ENCODE measurements around the gene RHOT1.
"Not testable (repeated sequence)": the region's sequence is repeated elsewhere in the genome, so short reads cannot be mapped to it uniquely, and the experiment has no call there.

Gene RHOT1

DNA sequence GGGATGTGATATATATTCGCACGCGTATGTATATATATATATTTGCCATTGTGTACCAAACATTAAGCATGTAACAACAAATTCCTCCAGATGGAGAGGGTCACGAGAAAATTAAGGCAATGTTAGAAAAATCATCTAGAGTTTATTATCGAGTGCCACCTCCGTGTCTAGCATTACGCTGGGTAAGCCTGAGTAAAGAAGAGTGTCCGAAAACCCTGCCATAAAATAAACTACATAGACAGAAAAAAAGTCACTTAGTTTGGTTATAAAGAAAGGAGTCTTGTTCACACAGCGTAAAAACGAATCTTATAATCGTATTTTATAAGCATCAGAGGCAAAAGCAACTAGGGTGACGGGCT is 644 bp upstream of the RHOT1 start:
- ChIA-PET CTCF (interaction anchor here (0.8 to 9.1 kb wide), 7 partner anchors 8 to 135 kb away, joined by 3 to 102 read pairs (median 4); partner anchors contain the start of gene LRRC37B), POLR2A (interaction anchor here (1.0 to 2.1 kb wide), 3 partner anchors 15 to 20 kb away, joined by 3 to 8 read pairs (median 7); no protein-coding TSS in a partner anchor)
- DNase-seq (ENCODE audit: low read depth, low spot score) = no peak
- H3K4me3 ChIP-seq (ENCODE audit: low read depth, low read length) = peak overlapping the region; percentile 92
- TF ChIP-seq, protein P1, sequence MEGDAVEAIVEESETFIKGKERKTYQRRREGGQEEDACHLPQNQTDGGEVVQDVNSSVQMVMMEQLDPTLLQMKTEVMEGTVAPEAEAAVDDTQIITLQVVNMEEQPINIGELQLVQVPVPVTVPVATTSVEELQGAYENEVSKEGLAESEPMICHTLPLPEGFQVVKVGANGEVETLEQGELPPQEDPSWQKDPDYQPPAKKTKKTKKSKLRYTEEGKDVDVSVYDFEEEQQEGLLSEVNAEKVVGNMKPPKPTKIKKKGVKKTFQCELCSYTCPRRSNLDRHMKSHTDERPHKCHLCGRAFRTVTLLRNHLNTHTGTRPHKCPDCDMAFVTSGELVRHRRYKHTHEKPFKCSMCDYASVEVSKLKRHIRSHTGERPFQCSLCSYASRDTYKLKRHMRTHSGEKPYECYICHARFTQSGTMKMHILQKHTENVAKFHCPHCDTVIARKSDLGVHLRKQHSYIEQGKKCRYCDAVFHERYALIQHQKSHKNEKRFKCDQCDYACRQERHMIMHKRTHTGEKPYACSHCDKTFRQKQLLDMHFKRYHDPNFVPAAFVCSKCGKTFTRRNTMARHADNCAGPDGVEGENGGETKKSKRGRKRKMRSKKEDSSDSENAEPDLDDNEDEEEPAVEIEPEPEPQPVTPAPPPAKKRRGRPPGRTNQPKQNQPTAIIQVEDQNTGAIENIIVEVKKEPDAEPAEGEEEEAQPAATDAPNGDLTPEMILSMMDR (IDR thresholded peaks at IDR 0.05; ENCODE audit: insufficient read depth, low read length, missing control alignments) = no peak

DNA sequence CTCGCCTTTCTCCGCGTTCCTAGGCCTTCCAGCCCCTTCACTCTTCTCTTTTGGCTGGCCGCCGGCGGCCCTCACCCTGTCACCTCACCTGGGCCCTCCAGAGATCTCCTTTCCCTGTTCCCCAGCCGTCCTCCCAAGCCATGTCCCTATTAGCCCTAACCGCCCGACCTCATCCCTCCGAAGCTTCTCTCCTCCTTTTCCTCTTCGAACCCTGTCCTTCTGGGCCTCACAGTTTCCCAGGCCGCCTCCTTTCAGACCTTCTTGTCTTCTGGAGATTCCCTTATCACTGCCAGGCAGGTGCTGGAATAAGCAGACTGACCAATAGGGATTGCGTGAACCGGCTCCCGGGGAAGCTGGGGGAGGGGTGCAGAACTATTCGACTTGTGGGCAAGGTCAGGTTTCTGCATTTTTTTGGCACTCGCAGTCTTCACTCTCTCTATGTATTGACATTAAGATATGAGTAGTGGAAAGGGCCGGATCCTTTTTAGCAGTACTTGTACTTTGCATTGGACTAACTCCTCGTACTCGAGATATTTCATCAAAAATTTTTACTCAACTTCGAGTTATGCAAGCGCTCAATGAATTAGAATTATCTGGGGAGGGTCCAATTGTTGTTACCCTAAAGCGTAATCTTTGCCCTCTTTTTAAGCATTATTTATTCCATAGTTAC is 690 bp downstream of the RHOT1 start:
- H3K4me3 ChIP-seq (ENCODE audit: low read depth, low read length) = peak overlapping the region; percentile 92
- no peak for DNase-seq (ENCODE audit: low read depth, low spot score)
- TF ChIP-seq, protein P1 (IDR thresholded peaks at IDR 0.05; ENCODE audit: insufficient read depth, low read length, missing control alignments) = no peak
- ChIA-PET POLR2A (interaction anchor here (2.0 to 2.1 kb wide), 2 partner anchors 14 to 19 kb away, joined by 7 to 8 read pairs; no protein-coding TSS in a partner anchor), CTCF (interaction anchor here (0.8 to 9.1 kb wide), 6 partner anchors 8 to 136 kb away, joined by 3 to 102 read pairs (median 4); partner anchors contain the start of gene LRRC37B)

DNA sequence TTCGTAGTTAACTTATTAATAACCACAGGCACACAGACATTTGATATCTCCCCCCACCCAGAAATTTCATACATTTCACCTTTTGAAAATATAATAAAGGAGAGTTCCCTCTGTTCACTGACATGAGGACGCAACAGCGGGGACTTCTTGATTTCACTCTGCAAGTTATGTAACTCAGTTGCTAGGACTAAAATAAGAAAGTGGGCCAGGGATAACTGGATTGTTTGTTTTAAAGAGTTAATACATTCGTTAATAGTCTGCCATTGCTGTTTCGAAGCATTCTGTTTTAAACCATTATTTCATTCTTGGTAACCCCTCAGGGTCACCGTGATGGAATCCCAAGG is 1.2 kb downstream of the RHOT1 start:
- TF ChIP-seq, protein P1 (IDR thresholded peaks at IDR 0.05; ENCODE audit: insufficient read depth, low read length, missing control alignments) = no peak
- ChIA-PET CTCF (interaction anchor here (1.3 to 9.1 kb wide), 3 partner anchors 8 to 136 kb away, joined by 3 to 102 read pairs (median 4); partner anchors contain the start of gene LRRC37B), POLR2A (interaction anchor here (2.1 kb wide), 1 partner anchor 18 kb away, joined by 8 read pairs; no protein-coding TSS in a partner anchor)
- H3K4me3 ChIP-seq (ENCODE audit: low read depth, low read length) = peak overlapping the region; percentile 92
- no peak for DNase-seq (ENCODE audit: low read depth, low spot score)

DNA sequence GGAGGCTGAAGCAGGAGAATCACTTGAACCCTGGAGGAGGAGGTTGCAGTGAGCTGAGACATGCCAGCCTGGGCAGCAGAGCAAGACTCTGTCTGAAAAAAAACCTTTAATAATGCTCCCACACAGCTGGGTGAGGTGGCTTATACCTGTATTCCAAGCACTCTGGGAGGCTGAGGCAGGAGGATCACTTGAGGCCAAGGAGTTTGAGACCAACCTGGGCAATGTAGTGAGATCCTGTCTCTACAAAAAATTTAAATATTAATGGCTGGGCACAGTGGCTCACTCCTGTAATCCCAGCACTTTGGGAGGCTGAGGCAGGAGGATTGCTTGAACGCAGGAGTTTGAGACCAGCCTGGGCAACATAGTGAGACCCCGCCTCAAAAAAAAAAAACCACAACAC is 2.1 kb downstream of the RHOT1 start:
- H3K4me3 ChIP-seq (ENCODE audit: low read depth, low read length); POLR2A ChIA-PET; DNase-seq (ENCODE audit: low read depth, low spot score): not testable (repeated sequence)
- CTCF ChIA-PET = interaction anchor here (1.4 to 9.1 kb wide), 2 partner anchors 13 to 137 kb away, joined by 3 to 102 read pairs; partner anchors contain the start of gene LRRC37B

DNA sequence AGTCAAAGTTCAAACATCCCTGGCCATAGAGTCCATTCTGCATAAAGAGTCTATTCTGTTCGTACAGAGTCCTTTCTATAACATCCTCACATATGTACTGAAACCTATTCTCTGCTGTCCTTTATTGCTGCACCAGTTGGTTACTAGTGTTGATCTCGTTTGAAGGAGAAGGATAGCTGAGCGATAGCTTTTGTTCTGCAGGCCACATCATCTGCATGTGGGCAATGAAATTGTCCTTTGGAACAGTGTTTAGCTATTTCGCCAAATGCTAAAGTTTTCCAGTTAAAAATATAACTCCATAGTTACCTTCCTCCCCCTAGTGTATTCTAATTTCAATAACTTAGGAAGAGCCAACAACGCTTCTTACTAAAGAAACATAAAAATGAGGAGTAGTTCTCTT is 6.0 kb downstream of the RHOT1 start:
- H3K4me3 ChIP-seq (ENCODE audit: low read depth, low read length) = no peak overlapping the region
- DNase-seq (ENCODE audit: low read depth, low spot score) = no peak
- ChIA-PET CTCF (interaction anchor here (0.9 to 2.5 kb wide), 2 partner anchors 10 to 141 kb away, joined by 3 to 9 read pairs; partner anchors contain the start of gene LRRC37B), POLR2A (no interaction called here)
- TF ChIP-seq, protein P1 (IDR thresholded peaks at IDR 0.05; ENCODE audit: insufficient read depth, low read length, missing control alignments) = no peak

DNA sequence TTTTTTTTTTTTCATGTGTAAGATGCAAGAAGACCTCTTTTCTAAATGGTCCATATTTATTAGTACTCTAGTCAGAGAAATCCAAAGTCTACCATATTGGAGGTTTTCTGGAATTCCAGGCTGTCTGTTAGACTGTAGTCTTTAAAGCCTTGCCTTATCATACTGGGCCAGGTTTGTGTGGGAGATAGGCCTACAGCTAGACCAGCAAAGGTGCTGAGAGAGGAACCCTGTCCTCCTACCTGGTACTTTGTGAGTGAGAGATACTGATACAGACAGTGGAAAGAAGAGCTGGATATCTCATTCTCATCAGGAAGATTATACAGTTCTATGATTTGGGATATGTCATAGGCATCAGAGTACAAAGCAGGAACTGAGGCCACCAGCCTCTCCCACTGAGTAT is 8.1 kb downstream of the RHOT1 start:
- H3K4me3 ChIP-seq (ENCODE audit: low read depth, low read length) = no peak overlapping the region
- TF ChIP-seq, protein P1 (IDR thresholded peaks at IDR 0.05; ENCODE audit: insufficient read depth, low read length, missing control alignments) = no peak
- ChIA-PET POLR2A (no interaction called here), CTCF (interaction anchor here (1.2 to 2.5 kb wide), 4 partner anchors 8 to 143 kb away, joined by 4 to 9 read pairs (median 4); partner anchors contain the start of genes LRRC37B and RHOT1)
- DNase-seq (ENCODE audit: low read depth, low spot score) = no peak

All from AG04449 (cell line).